Measurements from ENCODE around the gene SBNO2.

SBNO2 gene

GRCh38 chr19:1105873-1106840 is 67.9 kb downstream of the SBNO2 start:
- Histone ChIP-seq H3K9me3 (ENCODE audit: insufficient read depth, low read length) (no peaks in the 10 kb centered on the region), H3K4me1 (ENCODE audit: insufficient read depth, insufficient read length) (peaks cover 21% of the 10 kb centered on the region), H3K36me3 (ENCODE audit: insufficient read depth, insufficient read length, low read length) (peaks cover 52% of the 10 kb centered on the region), H3K9ac (ENCODE audit: insufficient read length, low read depth) (peak overlapping the region; percentile 72), H3K4me3 (ENCODE audit: insufficient read length, low read depth) (no peak overlapping the region), H3K27me3 (ENCODE audit: insufficient read depth, insufficient read length) (no peaks in the 10 kb centered on the region)
- no peak for TF ChIP-seq SUZ12 (IDR thresholded peaks at IDR 0.05; ENCODE audit: extremely low read depth, insufficient read depth, insufficient read length)
- no peak for TF ChIP-seq YY1 (IDR thresholded peaks at IDR 0.05; ENCODE audit: insufficient read depth, insufficient read length)
- DNase-seq (ENCODE audit: low read depth, low spot score), result no peak

GRCh38 chr19:1105008-1105872 is 68.8 kb downstream of the SBNO2 start:
- Histone ChIP-seq H3K9me3 (ENCODE audit: insufficient read depth, low read length) (no peaks in the 10 kb centered on the region), H3K4me1 (ENCODE audit: insufficient read depth, insufficient read length) (peaks cover 21% of the 10 kb centered on the region), H3K36me3 (ENCODE audit: insufficient read depth, insufficient read length, low read length) (peaks cover 43% of the 10 kb centered on the region), H3K27me3 (ENCODE audit: insufficient read depth, insufficient read length) (no peaks in the 10 kb centered on the region), H3K4me3 (ENCODE audit: insufficient read length, low read depth) (peak overlapping the region; percentile 76), H3K9ac (ENCODE audit: insufficient read length, low read depth) (peak overlapping the region; percentile 96)
- DNase-seq (ENCODE audit: low read depth, low spot score), result no peak
- TF ChIP-seq ZNF274 (IDR thresholded peaks at IDR 0.05; ENCODE audit: low read depth, low read length) (no peak), SUZ12 (IDR thresholded peaks at IDR 0.05; ENCODE audit: extremely low read depth, insufficient read depth, insufficient read length) (no peak)

- no peak for DNase-seq (ENCODE audit: low read depth, low spot score)
- Histone ChIP-seq H3K27me3 (ENCODE audit: insufficient read depth, insufficient read length) (no peaks in the 10 kb centered on the region), H3K36me3 (ENCODE audit: insufficient read depth, insufficient read length, low read length) (peaks cover 36% of the 10 kb centered on the region), H3K9me3 (ENCODE audit: insufficient read depth, low read length) (no peaks in the 10 kb centered on the region), H3K9ac (ENCODE audit: insufficient read length, low read depth) (peak overlapping the region; percentile 96), H3K4me1 (ENCODE audit: insufficient read depth, insufficient read length) (peaks cover 18% of the 10 kb centered on the region), H3K4me3 (ENCODE audit: insufficient read length, low read depth) (peak overlapping the region; percentile 76)
- no peak for TF ChIP-seq YY1 (IDR thresholded peaks at IDR 0.05; ENCODE audit: insufficient read depth, insufficient read length)
- TF ChIP-seq SUZ12 (IDR thresholded peaks at IDR 0.05; ENCODE audit: extremely low read depth, insufficient read depth, insufficient read length), result no peak
Observed at GRCh38 chr19:1104311-1105007, 69.6 kb downstream of the SBNO2 start.

- Histone ChIP-seq H3K9ac (ENCODE audit: insufficient read length, low read depth) (peak within 1 kb of the TSS; percentile 96), H3K4me3 (ENCODE audit: insufficient read length, low read depth) (peak within 1 kb of the TSS; percentile 76), H3K9me3 (ENCODE audit: insufficient read depth, low read length) (no peaks in the 10 kb centered on the region), H3K27me3 (ENCODE audit: insufficient read depth, insufficient read length) (no peaks in the 10 kb centered on the region), H3K36me3 (ENCODE audit: insufficient read depth, insufficient read length, low read length) (peaks cover 35% of the 10 kb centered on the region), H3K4me1 (ENCODE audit: insufficient read depth, insufficient read length) (peaks cover 21% of the 10 kb centered on the region)
- no peak for TF ChIP-seq YY1 (IDR thresholded peaks at IDR 0.05; ENCODE audit: insufficient read depth, insufficient read length)
- TF ChIP-seq SUZ12 (IDR thresholded peaks at IDR 0.05; ENCODE audit: extremely low read depth, insufficient read depth, insufficient read length), result no peak
- no peak for TF ChIP-seq ZNF274 (IDR thresholded peaks at IDR 0.05; ENCODE audit: low read depth, low read length)
- peak; percentile 99 for DNase-seq (ENCODE audit: low read depth, low spot score)
Observed at GRCh38 chr19:1103708-1104310, 70.3 kb downstream of the SBNO2 start, which contains the start of gene GPX4. Gene GPX4 (plus strand): TSS chr19:1103994. CDS start chr19:1104044, 50 bp downstream.

- Histone ChIP-seq H3K27me3 (ENCODE audit: insufficient read depth, insufficient read length) (no peaks in the 10 kb centered on the region), H3K9ac (ENCODE audit: insufficient read length, low read depth) (no peak overlapping the region), H3K4me1 (ENCODE audit: insufficient read depth, insufficient read length) (peaks cover 23% of the 10 kb centered on the region), H3K4me3 (ENCODE audit: insufficient read length, low read depth) (peak overlapping the region; percentile 5), H3K36me3 (ENCODE audit: insufficient read depth, insufficient read length, low read length) (peaks cover 31% of the 10 kb centered on the region), H3K9me3 (ENCODE audit: insufficient read depth, low read length) (no peaks in the 10 kb centered on the region)
- no peak for DNase-seq (ENCODE audit: low read depth, low spot score)
- TF ChIP-seq YY1 (IDR thresholded peaks at IDR 0.05; ENCODE audit: insufficient read depth, insufficient read length) (no peak), SUZ12 (IDR thresholded peaks at IDR 0.05; ENCODE audit: extremely low read depth, insufficient read depth, insufficient read length) (no peak), ZNF274 (IDR thresholded peaks at IDR 0.05; ENCODE audit: low read depth, low read length) (no peak)
Observed at GRCh38 chr19:1103132-1103707, 70.8 kb downstream of the SBNO2 start.

GRCh38 chr19:1102407-1103131 is 71.5 kb downstream of the SBNO2 start:
- Histone ChIP-seq H3K9ac (ENCODE audit: insufficient read length, low read depth) (no peak overlapping the region), H3K27me3 (ENCODE audit: insufficient read depth, insufficient read length) (no peaks in the 10 kb centered on the region), H3K9me3 (ENCODE audit: insufficient read depth, low read length) (no peaks in the 10 kb centered on the region), H3K36me3 (ENCODE audit: insufficient read depth, insufficient read length, low read length) (peaks cover 27% of the 10 kb centered on the region), H3K4me3 (ENCODE audit: insufficient read length, low read depth) (no peak overlapping the region), H3K4me1 (ENCODE audit: insufficient read depth, insufficient read length) (peaks cover 25% of the 10 kb centered on the region)
- no peak for TF ChIP-seq SUZ12 (IDR thresholded peaks at IDR 0.05; ENCODE audit: extremely low read depth, insufficient read depth, insufficient read length)
- no peak for TF ChIP-seq YY1 (IDR thresholded peaks at IDR 0.05; ENCODE audit: insufficient read depth, insufficient read length)
- TF ChIP-seq ZNF274 (IDR thresholded peaks at IDR 0.05; ENCODE audit: low read depth, low read length), result no peak
- DNase-seq (ENCODE audit: low read depth, low spot score), result no peak

Measured in NT2/D1 (cell line).